Osteoblast (primary cell): Measurements from ENCODE around the gene TMEM62. TPM values are rescaled to one million over a fixed set of nuclear protein-coding genes. Genes with fewer than 3 reads are reported as not detected.
A peak's percentile ranks its signal among the peaks of the same experiment; 100 is the strongest.

Source experiments
- DNase-seq: peaks from one replicate; pipeline ENCODE4 v3.0.0; 2011; ENCODE audit warnings: low spot score, mixed read lengths; ENCODE audit not compliant: insufficient read length; ENCODE audit errors: missing footprints
- H2AFZ ChIP-seq: 2 replicates; pipeline ENCODE4 v1.6.0; 2011; ENCODE audit warnings: mild to moderate bottlenecking, low read length
- H3K27ac ChIP-seq: 2 replicates; pipeline ENCODE4 v1.5.1; 2011; ENCODE audit warnings: mild to moderate bottlenecking, low read depth, low read length, moderate library complexity
- H3K27me3 ChIP-seq: 2 replicates; pipeline ENCODE4 v1.6.0; 2012; ENCODE audit warnings: mild to moderate bottlenecking, control low read depth, inconsistent platforms, low read length, moderate library complexity; ENCODE audit not compliant: insufficient read depth
- H3K36me3 ChIP-seq: 2 replicates; pipeline ENCODE4 v1.5.1; 2011; ENCODE audit warnings: mild to moderate bottlenecking, low read length, control low read depth, moderate library complexity; ENCODE audit not compliant: insufficient read depth
- H3K4me1 ChIP-seq: 2 replicates; pipeline ENCODE4 v1.5.1; 2011; ENCODE audit warnings: mild to moderate bottlenecking, low read length, control low read depth, moderate library complexity; ENCODE audit not compliant: insufficient read depth
- H3K4me2 ChIP-seq: 2 replicates; pipeline ENCODE4 v1.6.0; 2011; ENCODE audit warnings: mild to moderate bottlenecking, low read length; ENCODE audit not compliant: insufficient read depth
- H3K4me3 ChIP-seq: fragments of 200-600 bp; sonication (generic); 3 replicates; pipeline ENCODE4 v1.5.1; 2012; ENCODE audit warnings: mild to moderate bottlenecking, low read length, inconsistent platforms; ENCODE audit not compliant: insufficient read depth
- H3K79me2 ChIP-seq: 2 replicates; pipeline ENCODE4 v1.6.0; 2012; ENCODE audit warnings: mild to moderate bottlenecking, low read length, control low read depth, inconsistent platforms; ENCODE audit not compliant: insufficient read depth
- H3K9me3 ChIP-seq: 2 replicates; pipeline ENCODE4 v1.5.1; 2011; ENCODE audit warnings: low read depth, low read length, control low read depth
- H4K20me1 ChIP-seq: 2 replicates; pipeline ENCODE4 v1.6.0; 2012; ENCODE audit warnings: mild to moderate bottlenecking, low read length, control low read depth; ENCODE audit not compliant: insufficient read depth
- CTCF ChIP-seq: IDR thresholded peaks from 2 replicates; pipeline ENCODE4 v1.5.1; 2011; ENCODE audit warnings: mild to moderate bottlenecking, low read depth, low read length, moderate library complexity; ENCODE audit errors: extremely low read depth
- total RNA-seq: library from RNA; depleted of rRNA; stranded (reverse); fragments of >200 nt; gene quantifications from 2 replicates; pipeline ENCODE4 v1.2.3, GENCODE V29; 2012

The TMEM62 gene
- total RNA-seq, 1 donor, result 17.7 TPM

GRCh38 chr15:43186003-43186353 is 52.6 kb downstream of the TMEM62 start:
- H3K79me2 ChIP-seq, result peaks cover 5% of the 10 kb centered on the region
- peak overlapping the region; percentile 84 for H2AFZ ChIP-seq
- H3K4me1 ChIP-seq, result peaks cover 13% of the 10 kb centered on the region
- H3K9me3 ChIP-seq, result no peaks in the 10 kb centered on the region
- H4K20me1 ChIP-seq, result no peaks in the 10 kb centered on the region
- peak overlapping the region; percentile 55 for H3K27ac ChIP-seq
- no peak for DNase-seq
- TF ChIP-seq CTCF, result no peak
- H3K4me2 ChIP-seq, result peak overlapping the region; percentile 98
- H3K4me3 ChIP-seq, result peak overlapping the region; percentile 79
- H3K36me3 ChIP-seq, result peaks cover 17% of the 10 kb centered on the region
- H3K27me3 ChIP-seq, result no peaks in the 10 kb centered on the region

GRCh38 chr15:43187544-43188155 is 54.3 kb downstream of the TMEM62 start:
- TF ChIP-seq CTCF, result peak; percentile 70
- no peak for DNase-seq
- Histone ChIP-seq H3K4me1 (peaks cover 9% of the 10 kb centered on the region), H3K27me3 (no peaks in the 10 kb centered on the region), H3K4me3 (no peak overlapping the region), H3K9me3 (no peaks in the 10 kb centered on the region), H3K4me2 (no peak overlapping the region), H2AFZ (no peak overlapping the region), H3K36me3 (peaks cover 31% of the 10 kb centered on the region), H4K20me1 (no peaks in the 10 kb centered on the region), H3K79me2 (peaks cover 5% of the 10 kb centered on the region), H3K27ac (no peak overlapping the region)

- H3K4me2 ChIP-seq, result no peak overlapping the region
- H2AFZ ChIP-seq, result no peak overlapping the region
- no peaks in the 10 kb centered on the region for H3K27me3 ChIP-seq
- H3K9me3 ChIP-seq, result no peaks in the 10 kb centered on the region
- peaks cover 37% of the 10 kb centered on the region for H3K36me3 ChIP-seq
- H3K4me3 ChIP-seq, result no peak overlapping the region
- no peaks in the 10 kb centered on the region for H4K20me1 ChIP-seq
- H3K27ac ChIP-seq, result no peak overlapping the region
- H3K79me2 ChIP-seq, result peaks cover 5% of the 10 kb centered on the region
- peaks cover 9% of the 10 kb centered on the region for H3K4me1 ChIP-seq
- no peak for TF ChIP-seq CTCF
- DNase-seq, result no peak
Measured at GRCh38 chr15:43189296-43189695, 55.9 kb downstream of the TMEM62 start.

- DNase-seq, result no peak
Measured at GRCh38 chr15:43190178-43190577, 56.8 kb downstream of the TMEM62 start.

More at GRCh38 chr15:43190178-43190577, 56.8 kb downstream of the TMEM62 start:
- no peak overlapping the region for H2AFZ ChIP-seq
- H3K36me3 ChIP-seq, result peaks cover 41% of the 10 kb centered on the region
- no peak overlapping the region for H3K4me3 ChIP-seq
- no peaks in the 10 kb centered on the region for H3K27me3 ChIP-seq
- peaks cover 5% of the 10 kb centered on the region for H3K79me2 ChIP-seq
- H3K4me1 ChIP-seq, result peaks cover 17% of the 10 kb centered on the region
- no peaks in the 10 kb centered on the region for H3K9me3 ChIP-seq
- no peak overlapping the region for H3K4me2 ChIP-seq
- no peak overlapping the region for H3K27ac ChIP-seq
- no peak for TF ChIP-seq CTCF
- no peaks in the 10 kb centered on the region for H4K20me1 ChIP-seq
